CD4-positive, alpha-beta T cell treated with Interleukin-2 at 100 ng/mL for 4 hours (primary cell): ENCODE data around the gene LALBA.
"Not testable (repeated sequence)": the region's sequence is repeated elsewhere in the genome, so short reads cannot be mapped to it uniquely, and the experiment has no call there.

Experiments
- DNase-seq: peaks from one replicate; pipeline ENCODE4 v3.0.0-alpha.2; 2020; ENCODE audit warnings: low spot score

The LALBA gene

DNA sequence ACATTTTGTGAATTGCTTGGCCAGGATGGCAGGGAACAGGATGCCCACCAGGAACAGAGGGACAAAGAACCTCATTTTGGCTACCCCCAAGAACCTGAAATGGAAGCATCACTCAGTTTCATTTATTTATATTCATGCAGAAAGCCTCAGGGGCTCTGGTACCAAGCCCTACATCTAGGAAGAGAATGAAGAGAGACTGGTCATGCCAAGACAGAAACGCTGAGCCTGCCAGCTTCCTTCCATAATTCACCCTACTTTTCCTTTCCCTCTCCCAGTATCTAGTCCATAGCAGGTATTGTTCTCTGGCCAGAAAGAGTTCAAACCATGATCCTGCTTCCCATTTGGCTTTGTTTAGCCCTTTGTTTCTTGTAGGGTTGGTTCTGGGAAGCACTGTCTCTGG, at the start of gene LALBA:
TSS of gene LALBA (minus strand) at position 101 of the 400 bp plus-strand sequence. CDS start at position 75, 26 bp downstream.
- no peak for DNase-seq

DNA sequence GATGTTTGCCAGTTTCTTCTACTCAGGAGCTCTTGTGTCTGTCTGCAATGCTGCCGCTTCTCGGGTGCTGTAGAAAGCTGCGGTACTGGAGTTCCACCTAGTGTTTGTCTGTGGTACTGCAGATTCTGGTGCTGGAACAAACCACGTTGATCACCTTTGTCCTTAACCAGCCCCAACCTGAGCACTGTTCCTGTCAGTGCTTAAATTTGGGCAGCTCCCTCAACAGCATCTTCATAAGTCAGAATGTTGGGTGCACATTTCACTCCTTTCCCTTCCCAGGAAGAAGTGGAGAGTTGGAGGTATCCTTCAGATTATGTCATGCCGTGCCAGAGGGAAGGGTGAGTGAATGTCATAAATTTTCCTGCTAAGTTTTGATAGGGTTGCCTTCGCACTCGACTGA, 48.7 kb upstream of the LALBA start:
- DNase-seq: peak; percentile 77

DNA sequence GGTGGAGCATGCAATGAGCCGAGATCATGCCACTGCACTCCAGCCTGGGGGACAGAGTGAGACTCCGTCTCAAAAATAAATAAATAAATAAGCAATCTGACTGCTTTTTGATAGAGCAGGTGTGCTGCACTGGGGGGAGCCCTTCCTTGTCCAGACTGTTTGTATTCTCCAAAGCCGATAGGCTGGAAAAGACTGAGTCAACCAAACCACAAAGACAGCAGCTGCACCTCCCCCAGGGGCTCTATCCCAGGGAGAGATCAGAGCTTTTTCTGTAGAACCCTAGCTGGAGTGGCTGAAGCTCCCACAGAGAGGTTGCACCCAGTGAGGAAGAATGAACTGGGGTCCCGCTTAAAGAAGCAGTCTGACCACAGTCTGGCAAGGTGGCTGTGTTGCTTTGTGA, 45.8 kb upstream of the LALBA start:
- no peak for DNase-seq

DNA sequence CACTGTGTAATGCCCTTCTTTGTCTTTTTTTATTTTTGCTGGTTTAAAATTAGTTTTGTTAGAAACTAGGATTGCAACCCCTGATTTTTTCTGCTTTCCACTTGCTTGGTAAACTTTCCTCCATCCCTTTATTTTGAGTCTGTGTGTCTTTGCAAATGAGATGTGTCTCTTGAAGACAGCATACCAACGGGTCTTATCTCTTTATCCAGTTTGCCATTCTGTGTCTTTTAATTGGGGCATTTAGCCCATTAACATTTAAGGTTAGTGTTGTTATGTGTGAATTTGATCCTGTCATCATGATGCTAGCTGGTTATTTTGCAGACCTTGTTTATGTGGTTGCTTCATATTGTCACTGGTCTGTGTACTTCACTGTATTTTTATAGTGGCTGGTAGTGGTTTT, 43.5 kb upstream of the LALBA start:
- no peak for DNase-seq

DNA sequence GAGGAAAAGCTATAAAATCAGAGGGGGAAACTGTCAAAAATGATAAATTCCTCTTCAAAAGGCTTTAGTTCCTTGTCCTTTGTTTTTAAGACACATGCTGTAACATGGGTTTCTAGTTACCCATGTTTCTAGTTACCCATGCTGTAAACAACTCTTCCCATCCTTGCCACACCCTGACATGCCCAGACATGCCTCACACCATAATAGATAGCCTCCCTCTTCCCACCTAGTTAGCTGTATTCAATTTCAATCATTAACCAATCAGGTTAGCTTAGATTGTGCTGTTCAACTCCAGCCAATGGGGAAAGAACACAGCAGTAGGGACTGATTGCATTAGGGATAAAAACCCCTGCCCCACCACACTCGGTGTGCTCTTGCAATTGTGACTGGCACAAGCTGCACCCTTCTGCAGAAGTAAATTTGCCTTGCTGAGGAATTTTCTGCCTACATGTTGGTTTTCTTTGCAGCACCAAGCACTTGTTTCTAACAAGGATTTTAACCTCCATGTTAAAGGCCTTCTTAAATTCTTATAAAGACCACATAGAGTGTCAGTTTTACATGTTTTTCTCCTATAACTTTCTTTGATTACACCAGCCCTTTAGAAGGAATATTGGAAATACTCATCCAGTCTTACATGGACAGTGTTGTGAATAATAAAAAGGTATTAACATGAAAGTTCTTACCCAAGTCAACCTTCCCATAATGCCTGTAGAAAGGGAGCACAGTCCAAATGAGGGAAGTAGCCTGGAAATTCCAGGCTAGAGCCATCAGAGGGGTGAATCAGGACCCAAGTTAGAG, 32.5 kb upstream of the LALBA start:
- no peak for DNase-seq

DNA sequence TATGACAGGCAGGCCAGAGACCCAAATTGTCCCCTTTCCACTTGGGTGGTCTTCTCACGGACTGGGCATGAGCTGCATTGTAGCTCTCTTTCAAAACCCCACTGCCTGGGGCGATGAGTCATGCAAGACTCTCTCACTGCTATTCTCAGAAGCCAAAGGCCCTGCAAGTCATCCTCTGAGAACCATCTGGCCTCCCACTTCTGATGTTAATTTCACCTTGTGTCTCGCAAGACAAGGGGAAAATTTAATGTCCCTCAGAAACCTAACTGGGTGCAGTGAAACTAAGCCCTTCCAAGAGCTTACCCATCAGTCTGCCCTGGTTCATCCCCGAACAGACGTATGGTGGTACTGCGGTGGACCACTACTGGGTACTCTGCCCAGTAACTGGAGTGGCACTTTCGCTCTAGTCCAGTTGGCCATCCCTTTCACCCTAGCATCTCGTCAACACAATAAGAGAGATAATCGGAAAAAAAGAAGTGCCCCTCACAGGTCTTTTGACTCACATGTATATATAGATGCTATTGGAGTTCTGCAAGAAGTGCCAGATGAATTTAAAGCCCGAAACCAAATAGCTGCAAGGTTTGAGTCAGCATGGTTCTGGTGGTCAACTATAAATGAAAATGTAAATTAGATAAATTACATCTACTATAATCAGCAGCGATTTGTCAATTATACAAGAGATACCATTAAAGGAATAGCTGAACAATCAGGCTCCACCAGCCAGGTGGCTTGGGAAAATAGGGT, 31.3 kb upstream of the LALBA start:
- no peak for DNase-seq

DNA sequence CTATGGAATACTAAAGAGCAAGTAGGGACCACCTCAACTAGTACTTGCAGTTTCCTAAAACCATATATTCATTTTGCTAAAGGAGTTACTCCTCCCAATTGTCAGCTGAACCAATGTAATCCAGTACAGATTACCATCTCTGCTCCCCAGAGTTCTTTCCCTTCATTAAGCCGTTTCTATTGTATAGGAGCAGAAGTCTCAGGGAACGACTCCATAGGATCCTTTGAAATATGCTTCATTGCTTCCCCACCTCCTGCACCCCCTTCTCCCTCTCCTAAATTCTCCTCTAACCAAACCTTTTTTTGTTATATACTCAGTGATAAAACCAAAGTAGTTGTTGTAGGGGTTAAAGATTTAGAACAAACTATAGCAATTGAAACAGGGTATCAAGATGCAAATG, 30.7 kb upstream of the LALBA start:
- DNase-seq: no peak

DNA sequence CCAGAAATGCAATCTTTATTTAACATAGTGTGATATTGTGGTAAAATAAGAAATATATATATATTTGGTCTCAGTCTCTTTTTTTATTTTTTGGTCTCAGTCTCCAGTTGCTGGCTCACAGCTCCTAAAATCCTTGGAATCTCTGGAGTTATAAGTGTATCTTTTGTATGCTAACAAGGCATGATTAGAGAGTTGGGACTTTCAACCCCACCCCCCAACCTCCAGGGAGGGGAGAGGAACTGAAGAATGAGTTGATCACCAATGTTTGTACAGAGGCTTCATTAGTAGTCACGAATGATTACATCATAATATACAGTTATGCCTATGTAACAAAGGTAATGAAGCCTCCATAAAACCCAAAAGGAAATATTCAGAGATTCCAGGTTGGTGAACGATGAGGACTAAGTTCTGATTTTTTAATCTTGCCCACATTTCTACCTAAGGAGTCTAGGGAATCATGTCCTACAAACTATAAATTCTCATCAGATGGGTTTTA, 22.8 kb upstream of the LALBA start:
- no peak for DNase-seq

DNA sequence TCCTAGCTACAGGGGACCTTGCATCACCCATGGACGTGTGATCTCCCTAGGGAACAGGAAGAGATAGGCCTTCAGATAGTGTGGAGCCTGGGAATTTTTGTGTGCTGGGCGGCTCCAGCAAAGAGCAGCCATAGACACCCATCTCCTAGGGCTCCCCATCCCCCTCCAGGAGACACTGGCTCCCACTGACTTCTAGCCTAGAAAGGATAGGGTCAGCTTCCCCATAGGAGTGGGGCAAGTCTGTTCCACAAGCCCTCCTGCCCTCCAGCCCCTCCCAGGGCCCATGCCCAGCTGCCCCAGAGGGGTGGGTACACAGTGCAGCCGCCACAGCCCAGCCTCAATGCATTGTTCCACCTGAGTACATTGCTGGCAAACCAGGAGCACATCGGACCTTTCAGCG, 16.5 kb upstream of the LALBA start:
- DNase-seq: no peak

DNA sequence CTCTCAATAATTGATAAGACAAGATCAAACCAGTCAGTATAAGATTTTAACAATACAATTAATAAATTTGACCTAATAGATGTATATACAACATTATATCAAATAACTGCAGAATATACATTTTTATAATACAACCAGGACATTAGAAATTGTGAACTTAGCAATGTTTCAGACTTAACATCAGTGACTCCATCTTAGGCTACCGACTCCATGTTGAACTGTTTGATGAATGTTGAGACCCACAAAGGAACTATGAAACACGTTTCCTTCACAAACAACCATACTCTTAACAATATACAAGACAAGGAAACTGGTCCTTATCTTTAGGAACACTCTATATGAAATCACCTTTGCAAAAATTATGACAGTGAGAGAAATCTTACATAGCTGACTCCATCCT, 13.9 kb upstream of the LALBA start:
- no peak for DNase-seq

DNA sequence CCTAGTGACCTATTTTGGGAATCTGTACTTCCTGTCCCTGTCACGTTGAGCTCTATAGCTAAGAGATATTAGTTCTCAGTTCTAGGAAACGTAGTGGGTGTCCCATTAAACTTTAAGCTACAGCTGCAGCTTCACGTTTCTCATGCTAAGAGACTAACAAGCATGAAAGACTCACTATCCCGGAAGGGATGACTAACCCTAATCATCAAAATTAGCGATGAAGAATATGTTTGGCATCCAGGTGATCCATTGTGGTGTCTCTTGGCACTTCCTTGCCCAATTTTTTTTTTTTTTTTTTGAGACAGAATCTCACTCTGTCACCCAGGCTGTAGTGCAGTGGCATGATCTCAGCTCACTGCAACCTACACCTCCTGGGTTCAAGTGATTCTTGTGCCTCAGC, 11.0 kb upstream of the LALBA start:
- DNase-seq: no peak

DNA sequence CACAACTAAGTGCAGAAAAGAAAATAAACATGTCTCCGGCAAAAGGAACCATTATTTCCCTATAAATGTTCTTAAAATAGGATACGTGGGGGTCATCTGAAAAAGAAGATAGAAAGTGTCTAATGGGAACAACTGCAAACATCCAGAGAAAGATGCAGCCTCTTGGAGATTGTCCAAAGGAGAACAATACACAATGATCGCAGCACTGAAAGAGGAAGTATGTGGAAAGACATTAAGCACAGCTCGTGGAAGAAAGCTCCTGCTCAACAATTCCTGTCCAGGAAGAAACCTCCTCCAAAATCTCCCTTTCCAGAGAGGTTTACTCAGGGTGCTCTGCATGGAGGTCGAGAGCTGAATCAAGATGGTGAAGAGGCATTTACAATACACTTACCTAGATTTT, 2.5 kb upstream of the LALBA start:
- no peak for DNase-seq

DNA sequence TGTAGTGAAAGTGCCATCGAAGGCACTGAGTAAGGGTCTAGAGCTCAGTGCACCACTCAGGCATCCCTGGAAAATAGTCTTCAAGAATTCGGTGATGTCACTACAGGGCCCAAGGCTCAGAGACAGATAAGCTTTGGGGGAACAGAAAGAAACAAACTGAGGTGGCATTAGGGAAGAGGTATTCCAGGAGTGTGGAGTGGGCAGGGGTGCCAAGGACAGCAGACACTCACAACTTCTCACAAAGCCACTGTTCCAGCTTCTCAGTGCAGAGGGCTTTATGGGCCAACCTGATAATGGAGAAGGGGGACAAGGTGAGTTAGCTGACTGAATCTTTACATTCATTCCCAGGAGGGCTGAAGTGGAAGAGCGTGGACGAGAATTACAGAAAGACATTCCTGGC, 2.1 kb downstream of the LALBA start:
- DNase-seq: no peak

DNA sequence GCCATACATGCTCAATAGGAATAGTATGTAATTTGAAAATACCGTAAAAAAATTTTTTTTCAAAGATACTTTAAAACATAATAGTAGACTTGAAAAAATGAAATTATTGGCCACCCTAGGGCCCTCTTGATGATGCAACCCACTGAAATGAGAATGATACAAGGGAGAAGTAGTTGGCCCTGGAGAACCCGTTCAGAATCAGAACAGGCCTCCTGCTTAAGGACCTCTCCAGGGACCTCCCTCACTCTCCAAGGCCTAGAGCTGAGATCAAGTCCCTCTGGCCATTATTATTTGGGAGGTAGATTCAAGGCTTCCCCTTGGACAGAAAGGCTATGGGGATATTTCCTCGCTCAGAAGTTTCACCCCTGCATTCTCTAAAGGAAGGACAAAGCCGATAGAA, 11.9 kb downstream of the LALBA start:
- no peak for DNase-seq

DNA sequence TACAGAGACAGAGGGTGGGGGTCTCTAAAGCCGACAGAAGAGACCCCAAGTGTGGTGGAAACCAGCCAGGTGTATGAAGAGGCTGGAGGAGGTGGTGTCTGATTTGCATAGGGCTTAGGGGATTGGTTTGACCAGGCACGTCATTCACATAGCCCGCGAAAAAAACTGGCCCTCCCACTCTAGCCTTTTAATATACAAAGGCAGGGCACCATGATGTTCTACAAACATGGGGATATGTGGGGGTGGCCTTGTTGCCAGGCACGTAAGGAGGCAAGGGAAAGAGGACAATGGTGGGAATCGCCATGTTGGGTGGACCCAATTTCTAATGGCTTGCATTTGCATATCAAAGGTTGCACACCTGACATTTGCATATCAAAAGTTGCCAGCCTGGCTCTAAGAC, 13.2 kb downstream of the LALBA start:
- DNase-seq: no peak

DNA sequence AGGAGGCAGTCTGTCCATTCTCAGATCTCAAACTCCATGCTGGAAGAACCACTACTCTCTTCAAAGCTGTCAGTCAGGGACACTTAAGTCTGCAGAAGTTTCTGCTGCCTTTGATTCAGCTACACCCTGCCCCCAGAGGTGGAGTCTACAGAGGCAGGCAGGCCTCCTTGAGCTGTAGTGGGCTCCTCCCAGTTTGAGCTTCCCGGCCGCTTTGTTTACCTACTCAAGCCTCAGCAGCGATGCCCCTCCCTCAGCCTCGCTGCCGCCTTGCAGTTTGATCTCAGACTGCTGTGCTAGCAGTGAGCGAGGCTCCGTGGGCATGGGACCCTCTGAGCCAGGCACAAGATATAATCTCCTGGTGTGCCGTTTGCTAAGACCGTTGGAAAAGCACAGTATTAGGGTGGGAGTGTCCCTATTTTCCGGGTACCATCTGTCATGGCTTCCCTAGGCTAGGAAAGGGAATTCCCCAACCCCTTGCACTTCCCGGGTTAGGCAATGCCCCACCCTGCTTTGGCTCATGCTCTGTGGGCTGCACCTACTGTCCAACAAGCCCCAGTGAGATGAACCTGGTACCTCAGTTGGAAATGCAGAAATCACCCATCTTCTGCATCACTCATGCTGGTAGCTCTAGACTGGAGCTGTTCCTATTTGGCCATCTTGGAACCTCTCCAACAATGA, 16.0 kb downstream of the LALBA start:
- DNase-seq: peak; percentile 10

DNA sequence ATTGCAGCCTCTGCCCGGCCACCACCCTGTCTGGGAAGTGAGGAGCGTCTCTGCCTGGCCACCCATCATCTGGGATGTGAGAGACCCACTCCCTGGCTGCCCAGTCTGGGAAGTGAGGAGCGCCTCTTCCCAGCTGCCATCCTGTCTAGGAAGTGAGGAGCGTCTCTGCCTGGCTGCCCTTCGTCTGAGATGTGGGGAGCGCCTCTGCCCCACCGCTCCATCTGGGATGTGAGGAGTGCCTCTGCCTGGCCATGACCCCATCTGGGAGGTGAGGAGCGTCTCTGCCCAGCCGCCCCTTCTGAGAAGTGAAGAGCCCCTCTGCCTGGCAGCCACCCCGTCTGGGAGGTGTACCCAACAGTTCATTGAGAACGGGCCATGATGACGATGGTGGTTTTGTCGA, 18.2 kb downstream of the LALBA start:
- DNase-seq: not testable (repeated sequence)

DNA sequence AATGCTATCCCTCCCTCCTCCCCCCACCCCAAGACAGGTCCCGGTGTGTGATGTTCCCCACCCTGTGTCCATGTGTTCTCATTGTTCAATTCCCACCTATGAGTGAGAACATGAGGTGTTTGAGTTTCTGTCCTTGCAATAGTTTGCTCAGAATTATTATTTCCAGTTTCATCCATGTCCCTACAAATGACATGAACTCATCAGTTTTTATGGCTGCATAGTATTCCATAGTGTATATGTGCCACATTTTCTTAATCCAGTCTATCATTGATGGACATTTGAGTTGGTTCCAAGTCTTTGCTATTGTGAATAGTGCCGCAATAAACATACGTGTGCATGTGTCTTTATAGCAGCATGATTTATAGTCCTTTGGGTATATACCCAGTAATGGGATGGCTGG, 22.8 kb downstream of the LALBA start:
- DNase-seq: not testable (repeated sequence)

DNA sequence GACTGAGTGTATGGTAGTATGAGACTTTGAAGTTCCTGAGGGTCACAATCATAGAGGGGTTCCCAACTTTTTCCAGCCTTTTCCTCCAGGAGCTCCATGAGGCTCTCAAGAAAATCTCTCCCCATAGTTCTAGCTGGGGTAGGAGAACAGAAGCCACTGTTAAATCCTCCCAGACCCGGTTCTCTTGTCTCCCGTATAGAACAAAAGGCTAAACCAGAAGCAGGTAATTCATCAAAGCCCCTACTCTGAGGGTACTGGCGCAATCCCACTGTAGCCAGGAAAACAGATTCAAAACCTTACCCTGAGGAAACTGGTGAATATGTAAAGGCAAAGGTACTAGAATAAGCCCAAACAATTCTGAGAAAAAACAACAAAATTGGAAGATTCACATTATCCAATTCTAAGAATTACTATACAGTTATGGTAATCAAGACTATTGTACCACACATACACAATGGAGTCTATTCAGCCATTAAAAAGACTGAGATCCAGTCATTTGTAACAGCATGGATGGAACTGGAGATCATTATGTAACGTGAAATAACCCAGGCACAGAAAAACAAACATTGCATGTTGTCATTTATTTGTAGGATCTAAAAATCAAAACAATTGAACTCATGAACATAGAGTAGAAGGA, 23.9 kb downstream of the LALBA start:
- DNase-seq: no peak

DNA sequence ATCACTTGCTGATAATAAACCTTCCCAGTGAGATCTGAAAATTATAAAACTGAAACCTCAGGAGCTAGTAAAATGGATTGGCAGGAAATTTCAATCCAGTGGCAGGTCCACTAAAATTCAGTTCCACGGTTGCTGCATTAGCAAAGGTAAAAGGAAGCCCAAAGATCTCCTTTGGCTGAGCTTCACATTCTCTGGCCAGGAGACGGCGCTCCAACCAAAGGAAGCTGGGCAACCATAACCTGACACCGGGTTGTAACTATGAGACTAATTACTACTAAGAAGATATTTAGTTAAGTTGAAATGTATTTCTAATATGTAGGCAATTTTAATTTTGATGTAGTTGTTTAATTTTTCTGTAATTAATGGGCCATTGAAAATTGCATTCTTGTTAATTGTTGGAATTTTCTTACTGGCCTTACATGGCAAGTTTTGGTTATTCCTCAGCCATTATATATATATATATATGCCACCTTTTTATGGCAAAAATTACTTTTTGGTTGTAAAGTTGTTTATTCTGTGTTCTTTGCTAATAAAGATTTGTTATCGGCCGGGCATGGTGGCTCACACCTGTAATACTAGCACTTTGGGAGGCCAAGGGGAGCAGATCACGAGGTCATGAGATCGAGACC, 27.4 kb downstream of the LALBA start:
- peak; percentile 41 for DNase-seq

DNA sequence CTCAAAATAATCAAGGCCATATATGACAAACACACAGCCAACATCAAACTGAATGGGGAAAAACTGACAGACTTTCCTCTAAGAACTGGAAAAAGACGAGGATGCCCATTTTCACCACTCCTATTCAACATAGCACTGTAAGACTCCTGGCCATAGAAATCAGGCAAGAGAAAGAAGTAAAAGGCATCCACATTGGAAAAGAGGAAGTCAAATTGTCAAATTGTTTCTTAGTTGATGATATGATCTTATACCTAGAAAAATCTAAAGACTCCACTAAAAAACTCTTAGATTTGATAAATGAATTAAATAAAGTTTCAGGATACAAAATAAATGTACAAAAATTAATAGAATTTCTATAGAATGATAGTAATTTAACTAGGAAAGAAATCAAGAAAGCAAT, 33.2 kb downstream of the LALBA start:
- no peak for DNase-seq

DNA sequence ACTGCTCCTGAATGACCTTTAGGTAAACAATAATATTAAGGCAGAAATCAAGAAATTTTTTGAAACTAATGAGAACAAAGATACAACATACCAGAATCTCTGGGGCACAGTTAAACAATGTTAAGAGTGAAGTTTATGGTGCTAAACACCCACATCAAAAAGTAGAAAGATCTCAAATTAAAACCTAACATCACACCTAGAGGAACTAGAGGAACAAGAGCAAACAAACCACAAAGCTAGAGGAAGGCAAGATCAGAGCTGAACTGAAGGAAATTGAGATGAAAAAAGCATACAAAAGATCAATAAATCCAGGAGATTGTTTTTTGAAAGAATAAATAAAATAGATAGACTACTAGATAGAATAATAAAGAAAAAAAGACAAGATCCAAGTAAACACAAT, 37.2 kb downstream of the LALBA start:
- DNase-seq: no peak
